Ovary (tissue), 9 donors: ENCODE results near the gene ATF7. TPM values are rescaled to one million over a fixed set of nuclear protein-coding genes. Genes with fewer than 3 reads are reported as not detected.

Source experiments
- DNase-seq, 5 donors: peaks; one replicate each; pipeline ENCODE4 v3.0.0-alpha.2; 2019 to 2020
- H3K27ac ChIP-seq, 2 donors: fragments of 200-600 bp; one replicate each; pipeline versions ENCODE4 v1.5.1 to v1.8.0; 2019 to 2022
- H3K27me3 ChIP-seq: fragments of 200-600 bp; one replicate; pipeline ENCODE4 v1.8.0; 2022
- H3K36me3 ChIP-seq: fragments of 200-600 bp; sonication (generic); one replicate; pipeline ENCODE4 v1.5.1; 2019
- H3K4me1 ChIP-seq: one replicate; pipeline ENCODE4 v1.8.1; 2013; ENCODE audit warnings: mild to moderate bottlenecking, moderate library complexity; ENCODE audit not compliant: insufficient read depth
- H3K4me3 ChIP-seq: fragments of 200-600 bp; sonication (generic); one replicate; pipeline ENCODE4 v1.5.1; 2017
- H3K9me3 ChIP-seq, 2 donors: fragments of 200-600 bp in 1 of 2; sonication (generic) in 1 of 2; one replicate each; pipeline versions ENCODE4 v1.5.1 to v1.8.1; 2013 to 2019; ENCODE audit warnings: mild to moderate bottlenecking in 1 of 2, moderate library complexity in 1 of 2
- EP300 ChIP-seq: sonication (generic); formaldehyde crosslinking; IDR thresholded peaks from one replicate; pipeline ENCODE4 v1.6.1; 2017; ENCODE audit warnings: antibody characterized with exemption
- POLR2A ChIP-seq: fragments of 450-650 bp; IDR thresholded peaks from one replicate; pipeline ENCODE4 v1.6.1; 2017; ENCODE audit warnings: antibody characterized with exemption, mild to moderate bottlenecking, moderate library complexity
- WGBS, 3 donors: extraction: QIAGEN DNeasy Blood & Tissue Kit in 1 of 3; methylation state at CpG; one replicate each; pipeline versions ENCODE4 v1.1.5 to v1.1.7; 2013 to 2017; 5-methylcytosine and 5-hydroxymethylcytosine counted together
- intact Hi-C, 4 donors: fragments of 100-400 bp; cut with DNase I; formaldehyde crosslinking; loops; one replicate each; pipeline versions ENCODE4 v1.11.0 to v1.15.1; 2022 to 2023
- polyA plus RNA-seq, 2 donors: library from polyadenylated mRNA; stranded (reverse); fragments of 200-250 nt in 1 of 2; fragments of 350-450 nt in 1 of 2; fragmentation: Illumina TruSeq in 1 of 2; extraction: RNeasy Lipid Tissue Mini Kit (QIAGEN cat#74804) in 1 of 2; gene quantifications; one replicate each; pipeline ENCODE4 v1.2.3, GENCODE V29; 2013 to 2014
- total RNA-seq, 7 donors: library from RNA; depleted of rRNA in 2 of 7; stranded (reverse); fragments of >200 nt in 2 of 7; fragmentation: NEBNext Ultra II Directional in 3 of 7; extraction: Animal tissue kit (Norgen Biotek cat#: 25700) in 3 of 7; gene quantifications; one replicate each; pipeline versions ENCODE4 v1.1.0 to v1.2.4, GENCODE V29; 2016 to 2023
- TF ChIP-seq, protein P1 (sequence below), 3 donors: fragments of 450-650 bp in 2 of 3; fragments of 200-600 bp in 1 of 3; IDR thresholded peaks; one replicate each; pipeline versions ENCODE4 v1.5.1 to v1.8.0; 2016 to 2022; ENCODE audit warnings: antibody characterized with exemption in 3 of 3, mild to moderate bottlenecking in 1 of 3
- donor health status: DM: no; HTN: no; CAD: no; lungs with moderate emphysema.
- donor health status: DM: no; HTN: no; CAD: no.
- donor health status: Bipolar disorder and iron deficiency.
- donor health status: DM: yes; HTN: yes; CAD: no.
- donor health status: DM: no; HTN: no; CAD: no.
- donor health status: DM: yes; HTN: yes; CAD: no.

The ATF7 gene
- total and polyA plus RNA-seq, 9 donors = 19.8 to 68.5 (median 41.3) TPM

DNA sequence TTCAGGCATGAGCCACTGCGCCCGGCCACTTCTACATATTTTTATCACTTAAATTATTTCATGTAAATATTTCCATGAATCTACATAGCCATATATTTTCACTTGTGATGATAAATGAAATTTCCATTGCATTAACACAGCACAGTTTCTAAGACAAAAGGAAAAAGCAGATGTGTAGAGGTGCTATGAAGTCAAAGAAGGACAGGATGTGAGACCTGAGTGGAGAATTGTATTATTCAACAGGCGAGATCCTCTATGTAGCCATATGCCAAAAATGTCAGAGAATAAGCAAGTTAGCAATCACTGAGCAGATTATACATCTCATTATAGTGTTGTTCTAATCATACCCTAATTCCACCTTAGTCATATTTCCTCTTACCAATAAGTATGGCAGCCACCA lies 38.1 kb downstream of the ATF7 start:
- TF ChIP-seq, protein P1, sequence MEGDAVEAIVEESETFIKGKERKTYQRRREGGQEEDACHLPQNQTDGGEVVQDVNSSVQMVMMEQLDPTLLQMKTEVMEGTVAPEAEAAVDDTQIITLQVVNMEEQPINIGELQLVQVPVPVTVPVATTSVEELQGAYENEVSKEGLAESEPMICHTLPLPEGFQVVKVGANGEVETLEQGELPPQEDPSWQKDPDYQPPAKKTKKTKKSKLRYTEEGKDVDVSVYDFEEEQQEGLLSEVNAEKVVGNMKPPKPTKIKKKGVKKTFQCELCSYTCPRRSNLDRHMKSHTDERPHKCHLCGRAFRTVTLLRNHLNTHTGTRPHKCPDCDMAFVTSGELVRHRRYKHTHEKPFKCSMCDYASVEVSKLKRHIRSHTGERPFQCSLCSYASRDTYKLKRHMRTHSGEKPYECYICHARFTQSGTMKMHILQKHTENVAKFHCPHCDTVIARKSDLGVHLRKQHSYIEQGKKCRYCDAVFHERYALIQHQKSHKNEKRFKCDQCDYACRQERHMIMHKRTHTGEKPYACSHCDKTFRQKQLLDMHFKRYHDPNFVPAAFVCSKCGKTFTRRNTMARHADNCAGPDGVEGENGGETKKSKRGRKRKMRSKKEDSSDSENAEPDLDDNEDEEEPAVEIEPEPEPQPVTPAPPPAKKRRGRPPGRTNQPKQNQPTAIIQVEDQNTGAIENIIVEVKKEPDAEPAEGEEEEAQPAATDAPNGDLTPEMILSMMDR (IDR thresholded peaks at IDR 0.05) = no peak
- TF ChIP-seq EP300 (no peak), POLR2A (no peak)
- 98% methylated on average over 3 of the region's 3 CpGs for WGBS, 3 donors
- no peaks in the 10 kb centered on the region for H3K36me3 ChIP-seq
- no peaks in the 10 kb centered on the region for H3K9me3 ChIP-seq
- peaks cover 1% of the 10 kb centered on the region for H3K4me1 ChIP-seq
- intact Hi-C loops = no loop called here
- H3K27ac ChIP-seq = no peak overlapping the region
- DNase-seq = no peak
- H3K4me3 ChIP-seq = no peak overlapping the region
- no peaks in the 10 kb centered on the region for H3K27me3 ChIP-seq

DNA sequence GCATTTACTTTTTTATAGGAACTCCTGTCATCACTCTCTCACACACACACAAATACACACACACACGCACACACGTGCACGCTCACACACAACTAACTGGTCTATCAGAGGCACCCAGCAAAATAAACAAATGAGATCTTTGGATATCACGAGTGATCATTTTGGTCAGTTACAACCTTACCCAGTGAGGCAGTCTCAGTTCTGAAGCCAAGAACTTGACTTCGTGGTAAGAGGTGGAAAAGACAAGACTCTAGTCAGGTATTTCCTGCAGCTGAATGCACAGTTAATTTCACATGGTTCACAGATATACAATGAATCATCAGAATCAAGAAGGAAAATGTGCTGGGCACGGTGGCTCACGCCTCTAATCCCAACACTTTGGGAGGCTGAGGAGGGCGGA lies 39.4 kb downstream of the ATF7 start:
- Histone ChIP-seq H3K27ac (no peak overlapping the region), H3K4me1 (peaks cover 1% of the 10 kb centered on the region), H3K4me3 (no peak overlapping the region), H3K27me3 (no peaks in the 10 kb centered on the region), H3K9me3 (no peaks in the 10 kb centered on the region), H3K36me3 (no peaks in the 10 kb centered on the region)
- no peak for DNase-seq
- intact Hi-C loops = no loop called here
- WGBS, 3 donors = 91 to 92% (median 92%) methylated on average over 8 of the region's 8 CpGs
- TF ChIP-seq, protein P1 (IDR thresholded peaks at IDR 0.05) = no peak
- TF ChIP-seq EP300 (no peak), POLR2A (no peak)

DNA sequence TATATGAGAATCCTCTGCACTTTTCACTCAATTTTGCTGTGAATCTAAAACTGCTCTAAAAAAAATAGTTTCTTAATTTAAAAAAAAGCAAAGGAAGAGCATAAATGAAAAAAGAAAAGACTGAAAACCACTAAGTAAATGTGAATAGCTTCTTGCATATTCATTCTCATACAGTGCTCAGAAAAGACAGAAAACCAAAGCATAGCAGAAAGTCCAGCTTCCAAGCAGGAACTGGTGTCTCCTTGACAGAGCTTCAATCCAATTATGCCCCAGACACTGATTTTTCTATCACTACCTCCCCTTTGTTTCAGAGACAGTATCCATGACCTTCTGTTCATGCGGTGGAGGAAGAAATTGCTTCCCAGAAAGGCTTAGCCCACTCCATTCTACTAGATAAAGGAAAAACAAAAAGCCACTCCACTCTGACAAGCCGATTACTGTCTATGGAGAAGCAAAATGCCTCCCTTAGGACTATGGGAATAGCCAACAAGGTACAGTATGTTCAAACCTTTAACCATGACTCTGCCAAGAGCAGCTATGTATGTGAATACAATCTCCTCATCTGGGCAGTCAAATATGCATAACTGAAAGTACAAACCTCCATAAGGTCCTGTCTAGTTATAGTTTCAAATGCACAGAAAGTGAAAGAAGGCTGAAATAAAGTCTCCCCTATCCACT lies 40.6 kb downstream of the ATF7 start:
- no peak for DNase-seq
- intact Hi-C loops = no loop called here
- Histone ChIP-seq H3K4me1 (peaks cover 1% of the 10 kb centered on the region), H3K36me3 (no peaks in the 10 kb centered on the region), H3K27me3 (no peaks in the 10 kb centered on the region), H3K9me3 (no peaks in the 10 kb centered on the region), H3K4me3 (no peak overlapping the region), H3K27ac (no peak overlapping the region)
- TF ChIP-seq, protein P1 (IDR thresholded peaks at IDR 0.05) = no peak
- no peak for TF ChIP-seq POLR2A
- no peak for TF ChIP-seq EP300
- 11 to 20% (median 17%) methylated on average over 2 of the region's 2 CpGs for WGBS, 3 donors

DNA sequence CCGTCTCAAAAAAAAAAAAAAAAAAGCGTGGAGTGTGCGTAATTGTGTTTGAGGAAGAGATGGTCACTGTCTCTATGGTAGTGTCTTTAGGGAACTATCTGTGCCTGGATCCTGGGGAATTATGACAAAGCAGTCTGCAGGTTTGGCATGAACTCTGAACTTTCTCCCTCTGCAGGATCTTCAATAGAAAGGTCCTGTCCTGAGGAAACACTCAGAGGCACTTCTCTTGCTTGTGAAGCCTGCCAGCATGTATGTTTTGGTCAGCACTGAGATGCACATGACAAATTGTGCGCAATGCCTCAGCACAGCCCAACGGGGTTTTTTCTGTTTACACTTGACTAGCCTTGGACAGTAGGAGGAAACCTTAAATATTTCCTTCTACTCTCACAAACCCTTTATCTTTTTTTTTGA lies 46.6 kb downstream of the ATF7 start:
- intact Hi-C loops = no loop called here
- DNase-seq = no peak
- Histone ChIP-seq H3K36me3 (no peaks in the 10 kb centered on the region), H3K27ac (no peak overlapping the region), H3K4me3 (no peak overlapping the region), H3K27me3 (no peaks in the 10 kb centered on the region), H3K4me1 (peaks cover 2% of the 10 kb centered on the region), H3K9me3 (no peaks in the 10 kb centered on the region)
- WGBS, 3 donors = 46 to 72% (median 68%) methylated on average over 5 of the region's 5 CpGs
- TF ChIP-seq EP300 = no peak

DNA sequence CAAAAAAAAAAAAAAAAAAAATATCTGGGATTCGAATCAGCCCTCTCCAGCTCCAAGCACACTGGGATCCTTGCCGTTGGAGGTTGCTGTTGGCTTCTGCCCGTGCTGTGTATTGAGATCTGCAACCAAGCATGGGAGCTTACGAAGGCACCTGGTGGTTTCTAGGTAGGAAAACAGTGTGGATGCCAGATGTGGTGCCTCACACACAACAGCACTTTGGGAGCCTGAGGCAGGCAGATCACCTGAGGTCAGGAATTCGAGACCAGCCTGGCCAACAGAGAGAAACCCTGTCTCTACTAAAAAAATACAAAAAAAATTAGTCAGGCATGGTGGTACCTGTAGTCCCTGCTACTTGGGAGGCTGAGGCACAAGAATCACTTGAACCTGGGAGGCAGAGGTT lies 47.4 kb downstream of the ATF7 start:
- Histone ChIP-seq H3K9me3 (no peaks in the 10 kb centered on the region), H3K27ac (no peak overlapping the region), H3K27me3 (no peaks in the 10 kb centered on the region), H3K4me3 (no peak overlapping the region), H3K36me3 (no peaks in the 10 kb centered on the region), H3K4me1 (peaks cover 2% of the 10 kb centered on the region)
- DNase-seq = no peak
- no peak for TF ChIP-seq POLR2A
- TF ChIP-seq EP300 = no peak
- TF ChIP-seq, protein P1 (IDR thresholded peaks at IDR 0.05) = no peak
- intact Hi-C loops = no loop called here
- 85 to 90% (median 87%) methylated on average over 5 of the region's 5 CpGs for whole genome bisulfite sequencing, 3 donors
